T-helper 2 cell treated with Interferon-gamma antibody and Interleukin-4, amounts not matched to agents 5 μg/mL and 100 μg/mL, for 36 hours (primary cell): Measurements from ENCODE around the gene PAPPA.

ENCODE experiments used
- DNase-seq: peaks from one replicate; pipeline ENCODE4 v3.0.0; 2021; ENCODE audit warnings: low spot score
- H3K27ac Mint-ChIP-seq: one replicate; pipeline ENCODE4 v1.8.0; 2021; ENCODE audit warnings: mild to moderate bottlenecking, mixed read lengths
- H3K27me3 Mint-ChIP-seq: one replicate; pipeline ENCODE4 v1.8.0; 2021; ENCODE audit warnings: low read depth, mixed read lengths
- H3K36me3 Mint-ChIP-seq: one replicate; pipeline ENCODE4 v1.8.0; 2021; ENCODE audit warnings: low read depth, mixed read lengths
- H3K4me1 Mint-ChIP-seq: one replicate; pipeline ENCODE4 v1.8.0; 2021; ENCODE audit warnings: low read depth, mixed read lengths
- H3K4me3 Mint-ChIP-seq: one replicate; pipeline ENCODE4 v1.8.0; 2022; ENCODE audit warnings: mild to moderate bottlenecking, moderate library complexity, mixed read lengths
- H3K9me3 Mint-ChIP-seq: one replicate; pipeline ENCODE4 v1.8.0; 2021; ENCODE audit warnings: mixed read lengths

The PAPPA gene

GRCh38 chr9:116409638-116410037, 256.0 kb downstream of the PAPPA start:
- Mint-ChIP-seq H3K4me3 (no peak overlapping the region), H3K36me3 (no peaks in the 10 kb centered on the region), H3K27ac (no peak overlapping the region), H3K9me3 (no peaks in the 10 kb centered on the region), H3K4me1 (no peaks in the 10 kb centered on the region), H3K27me3 (no peaks in the 10 kb centered on the region)
- DNase-seq, result no peak

- Mint-ChIP-seq H3K4me3 (no peak overlapping the region), H3K4me1 (no peaks in the 10 kb centered on the region)
Measured at GRCh38 chr9:116411506-116411905, 257.9 kb downstream of the PAPPA start.

DNA sequence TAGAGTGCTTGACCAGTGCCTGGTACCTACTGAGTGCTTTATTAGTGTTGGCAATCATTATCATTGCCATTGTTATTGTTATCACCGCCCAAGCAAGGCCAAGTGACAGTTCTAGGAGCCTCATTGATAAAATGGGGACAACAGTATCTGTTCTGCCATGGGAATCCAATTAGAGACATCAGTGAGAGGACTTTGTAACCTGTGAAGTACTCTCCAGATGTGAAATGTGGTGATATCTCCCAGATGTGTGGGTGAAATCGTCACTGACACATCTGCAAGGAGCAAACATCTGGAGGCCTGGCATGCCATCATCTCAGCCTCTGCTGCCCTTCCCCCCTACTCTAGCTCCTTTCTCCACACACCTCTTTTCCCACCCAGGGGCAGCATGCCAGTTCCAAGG, 260.8 kb downstream of the PAPPA start:
- no peaks in the 10 kb centered on the region for H3K36me3 Mint-ChIP-seq
- no peaks in the 10 kb centered on the region for H3K27me3 Mint-ChIP-seq
- no peak for DNase-seq
- no peak overlapping the region for H3K27ac Mint-ChIP-seq
- no peaks in the 10 kb centered on the region for H3K4me1 Mint-ChIP-seq
- no peaks in the 10 kb centered on the region for H3K9me3 Mint-ChIP-seq
- H3K4me3 Mint-ChIP-seq, result no peak overlapping the region

More at GRCh38 chr9:116411506-116411905, 257.9 kb downstream of the PAPPA start:
- no peak for DNase-seq
- Mint-ChIP-seq H3K27ac (no peak overlapping the region), H3K27me3 (no peaks in the 10 kb centered on the region), H3K9me3 (no peaks in the 10 kb centered on the region), H3K36me3 (no peaks in the 10 kb centered on the region)

GRCh38 chr9:116416421-116416820, 262.8 kb downstream of the PAPPA start:
- no peak for DNase-seq
- no peak overlapping the region for H3K27ac Mint-ChIP-seq
- no peaks in the 10 kb centered on the region for H3K4me1 Mint-ChIP-seq
- H3K9me3 Mint-ChIP-seq, result no peaks in the 10 kb centered on the region
- H3K27me3 Mint-ChIP-seq, result no peaks in the 10 kb centered on the region
- H3K4me3 Mint-ChIP-seq, result no peak overlapping the region
- no peaks in the 10 kb centered on the region for H3K36me3 Mint-ChIP-seq

- Mint-ChIP-seq H3K27ac (no peak overlapping the region), H3K36me3 (no peaks in the 10 kb centered on the region), H3K4me1 (no peaks in the 10 kb centered on the region), H3K27me3 (no peaks in the 10 kb centered on the region), H3K9me3 (no peaks in the 10 kb centered on the region), H3K4me3 (no peak overlapping the region)
- no peak for DNase-seq
Measured at GRCh38 chr9:116417464-116417863, 263.9 kb downstream of the PAPPA start.

DNA sequence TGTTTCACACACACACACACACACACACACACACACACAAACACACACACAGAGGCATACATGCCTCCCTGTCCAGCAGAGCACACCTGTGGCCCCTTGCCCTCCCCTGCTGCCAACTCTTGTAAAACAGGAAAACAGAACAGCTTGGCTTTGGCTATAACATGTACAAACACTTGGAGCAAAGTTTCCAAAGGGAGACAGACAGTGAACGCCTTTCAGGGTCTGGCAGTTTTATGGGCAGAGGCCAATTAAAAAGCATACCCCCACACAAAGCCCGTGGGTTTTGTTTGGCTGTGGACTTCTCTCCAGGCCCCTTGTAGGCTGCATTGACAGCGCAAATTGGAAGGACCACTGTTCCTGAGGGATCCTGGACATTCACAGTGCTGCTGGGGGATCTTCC, 265.6 kb downstream of the PAPPA start:
- H3K36me3 Mint-ChIP-seq, result no peaks in the 10 kb centered on the region
- H3K4me3 Mint-ChIP-seq, result no peak overlapping the region
- H3K9me3 Mint-ChIP-seq, result no peaks in the 10 kb centered on the region
- no peak overlapping the region for H3K27ac Mint-ChIP-seq
- DNase-seq, result no peak
- no peaks in the 10 kb centered on the region for H3K27me3 Mint-ChIP-seq
- H3K4me1 Mint-ChIP-seq, result no peaks in the 10 kb centered on the region

- DNase-seq, result no peak
- Mint-ChIP-seq H3K4me1 (no peaks in the 10 kb centered on the region), H3K4me3 (no peak overlapping the region), H3K27me3 (no peaks in the 10 kb centered on the region), H3K27ac (no peak overlapping the region), H3K36me3 (no peaks in the 10 kb centered on the region), H3K9me3 (no peaks in the 10 kb centered on the region)
Measured at GRCh38 chr9:116420993-116421538, 267.5 kb downstream of the PAPPA start.

- no peaks in the 10 kb centered on the region for H3K27me3 Mint-ChIP-seq
- H3K4me1 Mint-ChIP-seq, result no peaks in the 10 kb centered on the region
- no peak overlapping the region for H3K27ac Mint-ChIP-seq
- H3K36me3 Mint-ChIP-seq, result no peaks in the 10 kb centered on the region
- DNase-seq, result no peak
- H3K4me3 Mint-ChIP-seq, result no peak overlapping the region
- no peaks in the 10 kb centered on the region for H3K9me3 Mint-ChIP-seq
Measured at GRCh38 chr9:116422119-116422979, 268.8 kb downstream of the PAPPA start.

DNA sequence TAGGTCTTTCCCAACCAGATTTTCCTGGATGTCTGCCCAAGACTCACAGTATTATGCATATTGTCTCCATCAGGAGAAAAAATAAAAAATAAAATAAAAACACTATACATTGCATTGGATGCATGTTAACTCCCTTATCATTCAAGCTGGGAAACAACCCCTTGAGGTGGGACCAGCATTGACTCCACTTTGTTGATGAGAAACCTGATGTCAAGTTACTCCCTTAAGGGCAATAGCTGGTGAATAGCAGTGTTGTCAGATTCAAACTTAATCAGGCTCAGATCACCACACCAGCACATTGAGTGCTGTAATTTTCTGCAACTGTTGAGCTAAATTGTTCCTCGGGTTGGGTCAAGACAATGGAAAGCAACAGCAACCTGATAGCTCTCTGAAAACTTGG, 269.6 kb downstream of the PAPPA start:
- Mint-ChIP-seq H3K4me1 (no peaks in the 10 kb centered on the region), H3K4me3 (no peak overlapping the region), H3K9me3 (no peaks in the 10 kb centered on the region), H3K27ac (no peak overlapping the region), H3K27me3 (no peaks in the 10 kb centered on the region), H3K36me3 (no peaks in the 10 kb centered on the region)
- DNase-seq, result no peak

- Mint-ChIP-seq H3K4me3 (no peak overlapping the region), H3K27ac (no peak overlapping the region), H3K27me3 (no peaks in the 10 kb centered on the region), H3K4me1 (no peaks in the 10 kb centered on the region), H3K36me3 (no peaks in the 10 kb centered on the region), H3K9me3 (no peaks in the 10 kb centered on the region)
- no peak for DNase-seq
Measured at GRCh38 chr9:116425244-116425643, 271.7 kb downstream of the PAPPA start.

DNA sequence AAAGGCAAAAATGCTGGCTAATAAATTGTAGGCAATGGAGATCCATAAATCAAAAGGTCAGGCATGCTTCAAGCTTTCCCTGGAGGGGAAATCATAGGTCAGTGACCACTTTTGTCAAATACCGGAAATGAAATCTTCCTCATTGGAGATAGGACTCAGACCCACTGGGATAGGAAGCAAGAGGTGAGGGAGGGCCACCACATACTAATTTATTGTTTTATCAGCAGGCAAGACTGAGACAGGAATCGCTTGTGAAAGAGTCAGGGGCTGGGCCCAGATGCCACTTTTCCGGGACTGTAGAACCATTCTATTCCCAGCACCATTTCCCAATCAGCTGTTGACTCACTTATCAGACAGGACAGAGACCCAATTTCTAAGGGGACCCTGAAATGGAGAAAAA, 277.3 kb downstream of the PAPPA start:
- Mint-ChIP-seq H3K36me3 (no peaks in the 10 kb centered on the region), H3K4me1 (no peaks in the 10 kb centered on the region), H3K27me3 (no peaks in the 10 kb centered on the region), H3K27ac (no peak overlapping the region), H3K9me3 (no peaks in the 10 kb centered on the region), H3K4me3 (no peak overlapping the region)
- DNase-seq, result no peak

- no peak for DNase-seq
- H3K27me3 Mint-ChIP-seq, result no peaks in the 10 kb centered on the region
- H3K36me3 Mint-ChIP-seq, result no peaks in the 10 kb centered on the region
- no peak overlapping the region for H3K27ac Mint-ChIP-seq
- H3K4me3 Mint-ChIP-seq, result no peak overlapping the region
- H3K4me1 Mint-ChIP-seq, result no peaks in the 10 kb centered on the region
- H3K9me3 Mint-ChIP-seq, result no peaks in the 10 kb centered on the region
Measured at GRCh38 chr9:116432051-116432450, 278.5 kb downstream of the PAPPA start.

- Mint-ChIP-seq H3K4me1 (no peaks in the 10 kb centered on the region), H3K27ac (no peak overlapping the region), H3K9me3 (no peaks in the 10 kb centered on the region), H3K4me3 (no peak overlapping the region), H3K27me3 (no peaks in the 10 kb centered on the region), H3K36me3 (no peaks in the 10 kb centered on the region)
- no peak for DNase-seq
Measured at GRCh38 chr9:116434314-116434713, 280.7 kb downstream of the PAPPA start.

- Mint-ChIP-seq H3K27me3 (no peaks in the 10 kb centered on the region), H3K4me1 (no peaks in the 10 kb centered on the region), H3K36me3 (no peaks in the 10 kb centered on the region), H3K27ac (no peak overlapping the region), H3K4me3 (no peak overlapping the region), H3K9me3 (no peaks in the 10 kb centered on the region)
- no peak for DNase-seq
Measured at GRCh38 chr9:116435706-116436105, 282.1 kb downstream of the PAPPA start.

DNA sequence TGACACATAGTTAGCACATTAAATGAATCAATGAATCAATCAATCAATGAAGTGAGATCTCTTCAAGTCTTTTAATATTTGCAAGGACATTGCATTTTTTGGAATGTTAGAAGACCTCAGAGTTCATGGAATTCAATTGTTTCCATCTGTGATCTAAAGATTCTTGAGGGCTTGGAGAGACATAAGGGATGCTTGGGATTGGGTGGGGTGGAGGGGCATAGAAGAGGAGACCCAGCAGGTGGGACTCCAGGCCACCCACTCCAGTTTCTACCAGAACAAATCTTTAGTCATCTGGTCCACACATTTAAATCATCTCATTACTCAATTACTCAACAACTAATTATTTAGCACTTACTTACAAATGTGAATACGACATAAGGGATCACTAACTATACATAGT, 282.5 kb downstream of the PAPPA start:
- Mint-ChIP-seq H3K36me3 (no peaks in the 10 kb centered on the region), H3K9me3 (no peaks in the 10 kb centered on the region), H3K4me1 (no peaks in the 10 kb centered on the region)

More for the DNA sequence above, 282.5 kb downstream of the PAPPA start:
- H3K27me3 Mint-ChIP-seq, result no peaks in the 10 kb centered on the region
- DNase-seq, result no peak
- no peak overlapping the region for H3K27ac Mint-ChIP-seq
- no peak overlapping the region for H3K4me3 Mint-ChIP-seq
